GM12892 (cell line): ENCODE results near the gene ITGB7.

Experiments
- POLR2A ChIP-seq: IDR thresholded peaks from 2 replicates; pipeline ENCODE4 v1.6.1; 2011; ENCODE audit warnings: low read depth, low read length, control low read depth
- POLR2AphosphoS5 ChIP-seq: IDR thresholded peaks from 2 replicates; pipeline ENCODE4 v1.6.1; 2011; ENCODE audit warnings: low read depth, low read length, control low read depth
- TAF1 ChIP-seq: IDR thresholded peaks from 2 replicates; pipeline ENCODE4 v1.6.1; 2011; ENCODE audit warnings: low read depth, mild to moderate bottlenecking, control low read depth, low read length, borderline replicate concordance

DNA sequence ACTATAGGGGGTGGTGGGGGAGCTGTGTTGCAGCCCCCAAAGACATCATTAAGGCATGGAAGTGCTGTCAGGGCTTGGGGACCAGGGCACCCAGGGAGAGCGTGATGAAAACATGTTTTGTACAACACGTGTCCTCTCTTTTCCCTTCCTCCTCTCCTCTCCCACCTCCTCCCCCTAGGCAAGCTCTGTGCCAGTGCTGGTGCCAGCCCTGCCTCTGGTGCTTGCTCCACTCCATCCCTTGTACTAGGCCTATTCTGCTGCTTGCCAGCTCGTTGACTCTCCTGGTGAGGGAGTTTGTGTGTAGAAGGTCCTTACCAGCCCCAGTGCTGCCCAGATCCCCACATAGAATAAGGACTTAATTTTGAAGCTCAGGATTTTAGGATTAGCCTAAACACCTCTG, 28.1 kb upstream of the ITGB7 start:
- TF ChIP-seq POLR2A (no peak), POLR2AphosphoS5 (no peak), TAF1 (no peak)
